Fibroblast of gingiva (primary cell): ENCODE data around the gene LRRC74B.
"Not testable (repeated sequence)": the region's sequence is repeated elsewhere in the genome, so short reads cannot be mapped to it uniquely, and the experiment has no call there.

Experiments used
- DNase-seq: peaks from one replicate; pipeline ENCODE4 v3.0.0-alpha.2; 2011; ENCODE audit warnings: low read depth

The LRRC74B gene

GRCh38 chr22:21032037-21032867, 13.5 kb upstream of the LRRC74B start, which contains the start of gene SLC7A4:
Gene SLC7A4 (minus strand): TSS chr22:21032561. CDS start chr22:21031812, 749 bp downstream.
- no peak for DNase-seq

DNA sequence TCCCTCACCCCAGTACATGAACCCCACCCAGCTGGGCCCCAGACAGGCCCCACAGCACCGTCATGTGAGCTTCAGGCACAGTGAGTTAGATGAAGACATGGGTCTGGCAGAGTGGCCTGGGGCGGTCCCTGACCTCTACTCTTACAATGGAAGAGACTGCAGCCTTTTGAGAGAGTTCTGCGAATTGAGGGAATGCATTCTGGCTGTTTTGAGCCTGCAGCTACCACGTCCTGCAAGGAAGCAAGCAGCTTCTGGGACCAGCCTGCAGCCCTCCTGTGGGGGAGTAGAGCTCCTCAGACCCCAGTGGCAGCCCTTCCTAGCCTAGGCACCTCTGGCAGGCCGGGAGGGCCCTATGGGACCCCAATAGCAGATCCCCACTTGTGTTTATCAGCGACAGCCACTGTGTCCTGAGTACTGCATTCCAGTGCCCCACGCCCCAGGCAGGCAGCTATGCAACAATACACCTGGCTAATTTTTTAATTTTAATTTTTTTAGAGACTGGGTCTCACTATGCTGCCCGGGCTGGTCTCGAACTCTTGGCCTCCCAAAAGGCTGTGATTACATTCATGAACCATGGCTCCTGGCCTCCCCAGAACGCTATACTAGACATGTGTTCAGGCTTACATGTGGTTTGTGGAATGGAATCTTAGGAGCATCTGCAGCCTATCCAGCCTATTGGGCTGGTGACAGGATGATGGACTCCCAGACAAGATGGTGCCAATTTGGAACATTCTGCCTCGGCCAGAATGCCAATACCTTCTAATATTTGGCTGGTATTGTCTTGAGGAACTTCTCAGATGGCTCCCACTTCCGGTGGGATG, 12.7 kb upstream of the LRRC74B start:
- DNase-seq: no peak

DNA sequence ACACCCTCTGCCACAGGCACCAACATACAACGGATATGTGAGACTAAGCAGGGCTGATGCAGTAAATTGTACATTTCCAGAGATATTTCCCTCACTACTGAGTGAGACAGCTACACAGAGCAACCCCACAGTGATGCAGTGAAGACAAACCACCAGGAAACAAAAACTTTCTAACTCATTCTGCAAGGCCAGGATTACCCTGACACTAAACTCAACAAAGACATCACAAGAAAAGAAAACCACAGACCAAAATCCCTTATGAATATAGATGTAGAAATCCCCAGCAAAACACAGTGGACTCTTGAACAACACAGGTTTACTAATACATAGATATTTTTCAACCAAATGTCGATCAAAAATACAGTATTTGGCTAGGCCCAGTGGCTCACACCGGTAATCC, 11.9 kb upstream of the LRRC74B start:
- DNase-seq: no peak

GRCh38 chr22:21034989-21035388, 10.8 kb upstream of the LRRC74B start:
- no peak for DNase-seq

DNA sequence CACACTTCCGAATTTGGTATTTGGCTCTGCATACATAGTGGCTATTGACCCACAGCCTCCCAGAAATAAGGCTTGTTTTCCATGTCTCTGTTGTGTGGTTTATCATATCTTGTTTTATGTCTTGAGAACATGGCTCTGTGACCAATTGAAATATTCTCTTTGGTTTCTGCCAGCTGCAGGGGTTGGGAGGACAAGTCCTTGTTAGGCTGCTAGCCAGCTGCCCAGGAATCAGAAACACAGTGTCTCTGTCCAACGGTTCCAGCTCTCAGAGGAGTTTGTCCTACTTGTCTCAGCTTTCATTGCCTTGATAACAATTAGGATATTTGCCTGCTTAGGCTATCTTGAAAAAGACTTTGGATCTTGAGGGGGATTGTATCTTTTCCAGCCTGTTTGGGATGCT, 7.3 kb upstream of the LRRC74B start:
- DNase-seq: peak; percentile 40

- DNase-seq: not testable (repeated sequence)
These were observed 6.6 kb upstream of the LRRC74B start for GRCh38 chr22:21039158-21039557.

DNA sequence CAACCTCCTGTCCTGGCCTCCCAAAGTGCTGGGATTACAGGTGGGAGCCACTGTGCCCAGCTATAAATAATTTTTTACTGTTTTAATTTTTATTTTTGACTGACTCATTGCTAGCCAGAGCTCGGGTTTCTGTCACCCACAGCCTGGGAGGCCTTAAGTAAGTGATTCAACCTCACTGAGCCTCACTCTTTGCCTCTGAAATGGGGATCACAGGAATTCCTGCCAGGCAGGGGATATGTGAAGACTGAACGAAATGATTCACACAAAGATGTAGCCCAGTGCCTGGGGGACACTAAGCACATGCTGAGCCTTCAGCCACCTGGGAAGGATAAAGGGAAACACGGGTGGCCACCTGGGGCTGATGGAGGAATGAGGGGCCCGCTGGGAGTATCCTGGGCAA, 3.8 kb upstream of the LRRC74B start:
- DNase-seq: peak; percentile 45

DNA sequence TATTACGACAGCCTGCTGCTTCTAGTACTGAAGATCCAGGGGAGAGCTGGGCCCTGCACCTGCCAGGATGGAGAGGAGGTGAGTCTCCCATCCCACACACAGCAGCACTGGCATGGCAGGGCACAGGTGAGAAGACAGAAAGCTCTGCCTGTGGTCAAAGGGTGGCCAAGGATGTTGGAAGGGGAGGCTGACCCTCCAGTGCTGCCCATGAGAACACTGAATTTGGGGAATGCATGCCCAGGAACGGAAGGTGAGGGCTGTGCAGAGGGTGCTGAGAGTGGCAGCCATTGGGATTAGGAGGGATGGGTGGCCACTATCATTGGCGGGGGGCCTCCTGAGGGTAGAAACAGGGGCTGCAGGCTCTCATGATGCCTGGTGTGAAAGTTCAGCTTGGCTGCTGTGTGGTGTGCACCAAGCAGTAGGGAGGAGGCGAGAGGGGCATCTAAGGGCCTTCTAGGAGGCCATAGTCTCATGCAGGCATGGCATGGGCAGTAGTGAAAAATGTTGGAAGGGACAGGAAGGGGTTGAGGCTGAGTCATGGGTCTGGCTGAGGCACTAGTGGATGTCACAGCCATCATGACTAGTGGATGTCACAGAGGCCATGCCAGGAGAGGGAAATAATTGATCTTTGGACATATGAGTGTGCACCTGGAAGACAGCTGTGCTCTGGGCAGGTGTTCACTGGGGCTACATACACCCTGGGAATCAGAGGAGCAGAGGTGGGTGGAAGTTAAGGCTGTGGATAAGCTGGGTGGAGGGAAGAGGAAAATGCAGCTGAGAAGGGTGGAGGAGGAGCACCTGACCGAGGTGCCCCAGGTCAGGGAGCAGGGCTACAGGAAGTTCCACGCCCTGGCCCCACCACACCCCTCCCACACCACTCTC, 2.5 kb upstream of the LRRC74B start:
- DNase-seq: no peak

DNA sequence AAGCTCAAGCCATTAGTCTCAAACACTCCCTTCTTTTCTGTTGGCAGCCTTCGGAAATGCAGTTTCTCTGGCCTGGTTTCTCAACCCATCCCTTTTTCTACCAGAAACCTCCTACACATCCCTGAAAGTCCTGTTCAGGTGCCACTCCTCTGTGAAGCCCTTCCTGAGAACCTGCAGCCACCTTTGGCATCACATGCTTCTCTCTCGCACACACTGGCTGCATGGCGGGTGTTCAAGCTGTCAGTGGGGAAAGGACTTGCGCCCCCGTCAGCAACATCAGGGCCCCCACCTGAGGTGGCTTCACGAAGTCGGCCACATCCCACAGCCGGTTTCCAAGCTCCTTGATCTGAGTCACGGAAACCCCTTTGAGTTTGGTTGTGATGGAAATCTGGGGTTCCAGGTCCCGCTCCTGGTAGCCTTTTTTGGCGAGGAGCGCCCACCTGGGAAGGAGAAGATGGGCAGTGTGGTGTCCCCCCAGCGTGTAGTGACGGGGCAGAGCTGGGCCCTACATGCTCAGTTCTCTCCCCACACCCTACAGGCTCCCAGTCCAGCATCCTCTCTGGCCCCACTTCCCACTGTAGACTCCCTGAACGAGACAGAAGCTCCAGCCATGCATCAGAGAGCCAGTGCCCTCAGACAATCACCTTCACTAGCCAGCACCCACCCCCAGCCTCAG, 1.7 kb upstream of the LRRC74B start:
- no peak for DNase-seq

DNA sequence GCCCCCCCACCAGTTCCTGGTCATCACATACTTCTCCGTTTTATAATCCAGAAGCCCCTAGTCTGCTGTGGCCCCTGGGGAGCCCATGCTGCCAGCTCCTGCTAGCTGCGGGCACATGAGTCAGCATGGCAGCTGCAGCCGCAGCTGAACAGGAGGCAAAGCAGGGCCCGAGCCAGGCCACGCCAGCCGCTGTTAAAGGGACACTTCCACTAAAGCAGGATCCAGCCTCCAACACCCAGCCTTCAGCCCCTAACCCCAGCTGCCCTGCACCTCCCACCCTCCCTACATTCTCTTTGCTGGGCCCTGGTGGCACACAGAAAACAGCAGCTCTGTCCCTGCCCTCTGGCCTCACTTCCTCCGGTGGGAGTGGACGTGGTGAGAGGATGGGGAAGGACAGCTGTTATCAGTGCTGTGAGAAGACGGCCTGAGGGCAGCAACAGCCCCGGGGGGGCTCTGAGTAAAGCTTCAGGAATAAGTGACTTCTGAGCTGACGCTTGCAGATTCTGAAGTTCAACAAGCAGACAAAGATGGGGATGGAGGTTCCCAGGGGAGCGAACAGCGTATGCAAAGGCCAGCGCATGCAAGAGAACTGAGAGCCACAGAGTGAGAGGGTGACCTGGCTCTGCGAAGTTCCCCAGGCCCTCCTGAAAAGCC, 688 bp upstream of the LRRC74B start:
- DNase-seq: peak; percentile 70

DNA sequence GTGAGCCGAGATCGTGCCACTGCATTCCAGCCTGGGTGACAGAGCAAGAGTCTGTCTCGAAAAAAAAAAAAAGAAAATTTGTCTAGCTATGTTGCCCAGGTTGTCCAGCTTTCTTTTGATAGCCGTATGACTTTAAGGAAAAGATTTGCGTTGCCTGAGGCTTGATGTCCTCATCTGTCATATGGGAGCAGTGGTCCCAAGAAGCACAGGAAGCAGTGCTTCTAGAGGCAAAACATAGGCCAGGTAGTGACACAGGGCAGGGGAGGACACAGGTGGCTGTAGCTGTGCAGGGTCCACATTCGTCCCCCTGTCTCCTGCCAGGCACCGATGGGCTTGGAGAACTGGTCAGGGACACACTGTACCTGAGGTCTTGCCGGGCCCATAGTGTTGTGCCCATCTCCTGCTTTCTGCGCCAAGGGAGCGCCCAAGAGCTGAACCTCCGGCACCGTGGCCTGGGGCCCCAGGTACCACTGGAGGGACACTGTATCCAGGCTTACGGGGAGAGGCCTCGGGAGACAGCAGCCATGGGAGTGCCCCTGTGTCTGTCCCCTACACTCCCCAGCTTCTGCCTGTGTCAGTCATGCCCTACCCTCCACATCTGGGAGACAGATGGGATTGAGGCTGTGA, 1.4 kb downstream of the LRRC74B start:
- DNase-seq: no peak

DNA sequence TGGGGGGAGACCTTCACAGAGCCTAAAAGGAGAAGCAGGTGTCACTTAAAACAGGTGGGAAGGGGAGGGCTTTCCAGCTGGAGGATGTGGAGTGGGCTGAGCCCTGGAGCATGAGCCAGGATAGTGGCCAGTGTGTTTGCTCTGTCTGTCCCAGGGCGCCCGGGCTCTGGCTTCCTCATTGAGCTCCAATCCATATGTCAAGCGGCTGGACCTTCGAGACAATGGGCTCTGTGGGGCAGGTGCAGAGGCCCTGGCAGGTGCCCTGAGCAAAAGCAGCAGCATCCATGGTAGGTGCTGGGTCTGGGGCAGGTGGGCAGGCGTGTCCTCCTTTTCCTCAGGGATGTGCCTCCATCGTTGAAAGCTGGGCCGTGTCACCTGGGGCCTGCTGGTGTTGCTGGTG, 2.0 kb downstream of the LRRC74B start:
- no peak for DNase-seq

GRCh38 chr22:21048448-21048847, 2.7 kb downstream of the LRRC74B start:
- not testable (repeated sequence) for DNase-seq

- DNase-seq: not testable (repeated sequence)
These were observed 3.2 kb downstream of the LRRC74B start for GRCh38 chr22:21048965-21049364.

DNA sequence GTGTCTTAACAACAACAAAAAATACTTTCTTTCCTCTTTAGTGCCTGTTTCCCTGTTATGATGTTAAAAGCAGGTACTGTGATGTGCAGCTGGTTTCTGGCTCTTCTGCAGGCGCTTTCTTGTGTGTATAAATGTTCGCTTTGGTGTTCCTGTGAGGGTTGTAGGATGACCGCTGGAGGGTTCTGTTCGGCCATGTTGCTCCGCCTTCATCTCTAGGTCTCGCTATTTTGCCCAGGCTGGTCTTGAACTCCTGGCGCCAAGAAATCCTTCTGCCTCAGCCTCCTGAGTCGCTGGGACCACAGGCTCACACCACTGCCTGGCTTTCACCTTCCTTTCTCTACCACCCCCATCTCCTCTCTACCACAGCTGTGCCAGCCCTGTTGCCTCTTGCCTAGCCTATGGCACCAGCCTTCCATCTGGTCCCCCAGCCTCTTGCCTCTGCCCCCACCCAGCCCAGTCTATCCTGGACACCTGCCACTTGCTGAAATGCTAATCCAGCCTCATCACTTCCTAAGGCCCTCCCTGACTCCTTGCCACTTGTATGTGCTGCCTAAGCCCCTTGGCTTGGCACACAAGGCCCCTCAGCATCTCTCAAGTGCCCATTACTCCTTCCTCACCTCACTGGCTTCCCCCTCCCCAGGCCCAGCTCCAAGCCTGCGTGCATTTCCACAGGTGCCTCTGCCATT, 5.5 kb downstream of the LRRC74B start:
- DNase-seq: no peak

DNA sequence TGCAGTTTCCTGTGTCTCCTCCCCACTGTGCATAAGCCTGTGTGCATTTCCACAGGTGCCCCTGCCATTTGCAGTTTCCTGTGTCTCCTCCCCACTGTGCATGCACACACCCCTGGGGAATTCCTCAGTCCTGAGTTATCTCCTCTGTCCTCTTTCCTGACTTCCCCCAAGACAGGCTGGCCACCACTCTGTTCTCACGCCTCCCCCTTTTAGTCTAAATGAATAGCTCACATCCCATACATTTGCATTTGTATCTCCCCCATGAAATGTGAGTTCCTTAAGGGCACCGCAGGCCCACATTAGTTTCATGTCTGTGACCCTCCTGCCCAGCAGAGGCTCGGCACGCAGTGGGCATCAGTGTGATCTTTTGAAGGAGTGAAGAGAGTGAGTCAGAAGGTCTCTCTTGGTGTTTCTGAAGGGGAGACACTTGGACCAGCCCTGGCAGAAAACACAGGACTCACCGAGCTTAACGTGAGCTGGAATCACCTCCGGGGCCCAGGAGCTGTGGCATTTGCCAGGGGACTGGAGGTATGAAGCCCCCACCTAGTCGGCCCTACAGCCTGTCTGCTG, 6.2 kb downstream of the LRRC74B start:
- no peak for DNase-seq

- DNase-seq: no peak
These were observed 7.1 kb downstream of the LRRC74B start for GRCh38 chr22:21052715-21053459.

GRCh38 chr22:21054046-21054713, 8.4 kb downstream of the LRRC74B start:
- no peak for DNase-seq
